Activated CD4-positive, CD25-positive, alpha-beta regulatory T cell treated with anti-CD3 and anti-CD28 coated beads, Interleukin-2, amount 50 U/mL, for 16 hours (primary cell): ENCODE measurements around the gene C11orf91.
"Not testable (repeated sequence)": the region's sequence is repeated elsewhere in the genome, so short reads cannot be mapped to it uniquely, and the experiment has no call there.

Source experiments
- DNase-seq: peaks from one replicate; pipeline ENCODE4 v3.0.0-alpha.2; 2020; ENCODE audit warnings: low read depth, low spot score

C11orf91 gene

DNA sequence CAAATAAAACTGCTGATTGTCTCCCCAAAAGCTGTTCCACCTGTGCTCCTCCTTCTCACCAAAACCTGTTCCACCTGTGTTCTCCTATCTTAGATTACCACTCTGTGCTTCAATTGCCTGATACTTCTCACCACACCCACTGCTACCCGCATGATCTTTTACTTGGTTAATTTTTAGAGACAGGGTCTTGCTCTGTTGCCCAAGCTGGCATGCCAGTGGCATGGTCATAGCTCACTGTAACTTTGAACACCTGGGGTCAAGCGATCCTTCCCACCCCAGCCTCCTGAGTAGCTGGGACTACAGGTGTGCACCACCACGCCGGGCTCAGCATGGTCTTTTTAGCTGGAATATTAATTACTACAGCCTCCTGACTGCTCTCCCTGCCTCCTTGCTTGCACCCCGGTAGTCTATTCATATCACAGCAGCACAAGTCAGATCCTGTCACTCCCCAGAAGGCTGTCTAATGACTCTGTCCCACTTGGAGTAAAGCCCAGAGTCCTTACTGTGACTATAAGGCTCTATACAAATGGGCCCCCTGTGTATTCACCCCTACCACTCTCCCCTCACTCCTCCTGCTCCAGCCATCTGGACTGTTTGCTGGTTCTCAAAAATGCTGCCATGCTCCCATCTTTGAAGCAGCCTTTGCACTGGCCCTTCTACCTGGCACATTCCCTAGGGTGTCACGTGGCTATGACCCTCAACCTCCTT, 3.5 kb downstream of the C11orf91 start:
- no peak for DNase-seq

DNA sequence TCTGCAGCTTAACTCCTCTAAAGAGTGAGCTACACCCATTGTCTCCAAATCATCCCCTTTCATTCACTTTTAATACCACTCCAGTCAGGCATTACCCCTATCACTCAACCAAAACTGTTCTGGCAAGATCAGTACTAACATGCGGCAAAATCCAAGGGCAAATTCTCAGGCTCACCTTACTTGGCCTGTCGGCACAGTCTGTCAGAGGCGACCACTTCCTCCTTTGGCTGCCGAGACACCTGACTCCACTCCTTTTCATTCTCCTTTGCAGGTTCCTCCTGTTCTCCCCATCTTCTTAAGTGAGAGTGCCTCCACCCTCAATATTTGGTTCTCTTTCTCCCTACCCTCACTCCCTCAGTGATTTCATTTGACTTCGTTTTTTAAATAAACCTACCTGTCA, 4.2 kb downstream of the C11orf91 start:
- DNase-seq = no peak

DNA sequence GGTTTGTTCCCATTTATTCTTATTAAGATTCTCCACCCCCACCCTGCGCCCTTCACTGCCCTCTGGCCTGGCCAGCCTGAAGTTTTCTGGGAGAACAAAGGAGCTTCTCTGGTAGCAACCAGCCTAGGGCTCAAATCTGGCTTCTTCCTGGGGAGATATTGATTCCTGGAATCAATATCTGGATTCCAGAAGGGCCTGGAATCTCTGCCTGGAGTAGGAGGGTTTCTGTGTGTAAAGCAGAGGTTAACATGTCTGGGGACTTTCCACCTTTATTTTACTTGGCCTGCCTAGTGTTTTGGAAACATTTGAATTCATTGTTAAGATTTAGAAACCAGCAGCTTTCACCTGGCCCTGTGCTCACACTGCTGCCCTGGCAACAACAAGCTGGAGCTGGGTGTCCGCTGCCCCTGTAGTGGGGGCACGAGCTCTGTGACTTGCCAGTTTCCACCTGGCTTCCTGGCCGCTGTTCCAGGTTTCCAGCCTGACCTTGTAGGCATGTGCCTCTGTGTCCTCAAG, 5.5 kb downstream of the C11orf91 start:
- no peak for DNase-seq

DNA sequence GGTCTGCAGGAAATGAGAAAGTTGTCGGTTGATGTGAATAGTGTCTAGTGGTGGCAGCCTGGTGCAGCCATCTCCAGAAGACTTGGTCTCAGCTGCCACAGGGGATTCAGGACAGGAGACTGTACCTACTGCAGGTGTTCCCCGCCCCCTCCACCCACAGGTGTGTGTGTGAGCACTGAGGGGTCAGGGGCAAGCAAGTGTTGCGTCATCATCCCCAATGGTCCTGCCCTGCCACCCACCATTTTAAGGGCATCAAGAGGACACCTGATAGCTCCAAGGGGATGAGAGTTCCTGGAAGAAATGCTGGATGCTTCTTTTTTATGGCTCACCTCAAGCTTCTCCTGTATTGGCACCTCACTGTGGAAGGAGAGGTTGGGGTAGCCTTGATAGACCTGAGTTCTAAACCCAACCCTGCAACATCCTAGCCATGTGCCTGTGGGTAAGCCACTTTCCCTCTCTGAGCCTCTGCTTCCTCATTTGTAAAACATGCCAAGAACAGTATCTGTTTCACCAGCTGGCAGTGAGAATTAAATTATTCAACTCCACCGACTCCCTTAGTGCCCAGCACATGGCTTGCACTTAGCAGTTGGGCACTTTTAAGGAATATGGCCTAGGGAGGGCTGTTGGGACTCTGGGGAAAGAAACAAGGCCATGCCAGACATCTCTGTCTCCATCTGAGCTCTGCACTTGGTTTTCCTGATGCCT, 6.1 kb downstream of the C11orf91 start:
- DNase-seq = no peak

DNA sequence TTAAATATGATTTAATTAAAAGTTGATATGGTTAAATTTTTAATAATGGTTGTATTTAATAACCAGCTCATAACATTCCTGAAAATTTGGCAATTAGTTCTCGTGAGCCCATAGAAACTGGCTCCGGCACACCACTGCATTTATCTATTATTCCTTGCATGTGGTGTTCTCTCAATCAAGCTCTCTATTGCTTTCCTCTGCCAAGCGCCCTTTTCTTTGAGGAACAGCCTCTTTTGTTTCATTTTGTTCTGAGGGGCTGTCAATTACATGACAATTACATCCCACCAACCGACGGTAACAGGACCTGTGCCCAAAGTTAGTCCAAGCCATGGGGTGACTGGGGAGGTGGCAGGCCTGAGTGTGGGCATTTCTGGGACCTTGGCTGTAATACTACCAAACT, 8.1 kb downstream of the C11orf91 start:
- DNase-seq = no peak

DNA sequence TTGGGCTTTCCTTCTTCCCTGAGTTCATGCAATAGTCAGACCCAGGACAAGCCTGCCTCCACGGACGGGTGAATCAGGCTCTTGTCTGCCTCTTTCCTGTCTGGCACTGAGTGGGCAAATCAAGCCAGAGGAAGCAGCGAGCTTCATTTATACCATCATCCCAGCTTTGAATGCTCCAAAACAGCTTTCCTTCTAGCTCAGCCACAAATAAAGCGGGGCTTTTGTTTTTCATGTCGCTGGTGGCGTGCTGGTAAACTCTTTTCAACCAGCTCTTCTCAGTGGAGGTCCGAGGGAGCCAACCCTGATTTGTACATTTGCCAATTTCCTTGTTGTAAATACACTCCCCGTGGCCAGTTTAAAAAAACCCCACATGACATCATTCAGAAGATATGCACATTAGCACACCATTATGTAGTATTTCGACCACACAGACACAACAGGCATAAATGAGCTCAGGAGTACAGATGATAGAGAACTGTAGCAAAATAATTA, 8.6 kb downstream of the C11orf91 start:
- no peak for DNase-seq

DNA sequence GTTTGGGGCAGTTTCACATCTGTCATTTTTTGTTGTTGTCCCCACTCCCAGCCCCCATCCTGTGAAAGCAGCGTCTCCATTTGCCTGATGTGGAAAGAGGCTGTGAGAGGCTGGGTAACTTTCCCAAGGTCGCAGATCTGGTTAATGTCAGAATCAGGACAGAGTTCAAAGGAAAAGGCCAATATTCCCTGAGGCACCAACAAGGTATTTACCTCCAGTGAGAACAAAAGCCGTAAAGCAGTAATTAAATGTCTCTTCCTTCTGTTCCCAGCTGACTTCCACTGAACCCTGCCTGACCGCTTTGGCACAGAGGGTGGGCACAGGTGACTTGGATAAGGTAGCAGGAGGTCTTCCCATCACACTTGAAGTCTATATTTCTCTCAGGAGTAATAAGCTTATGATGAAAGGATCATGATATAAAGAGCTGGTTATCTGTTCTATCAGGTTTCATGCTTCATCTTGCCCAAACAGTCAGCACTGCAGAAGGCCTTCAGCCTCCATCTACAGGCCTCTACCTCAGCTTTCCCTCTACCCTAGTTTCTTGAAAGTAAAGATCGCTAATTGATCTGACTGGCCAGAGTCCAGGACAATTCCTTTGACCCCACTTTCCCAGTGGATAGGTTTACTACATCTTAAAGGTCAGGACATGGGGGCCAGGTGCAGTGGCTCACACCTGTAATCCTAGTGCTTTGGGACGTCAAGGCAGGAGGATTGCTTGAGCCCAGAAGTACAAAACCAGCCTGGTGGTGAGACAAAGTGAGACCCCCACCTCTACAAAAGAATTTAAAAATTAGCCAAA, 9.4 kb downstream of the C11orf91 start:
- DNase-seq = no peak

DNA sequence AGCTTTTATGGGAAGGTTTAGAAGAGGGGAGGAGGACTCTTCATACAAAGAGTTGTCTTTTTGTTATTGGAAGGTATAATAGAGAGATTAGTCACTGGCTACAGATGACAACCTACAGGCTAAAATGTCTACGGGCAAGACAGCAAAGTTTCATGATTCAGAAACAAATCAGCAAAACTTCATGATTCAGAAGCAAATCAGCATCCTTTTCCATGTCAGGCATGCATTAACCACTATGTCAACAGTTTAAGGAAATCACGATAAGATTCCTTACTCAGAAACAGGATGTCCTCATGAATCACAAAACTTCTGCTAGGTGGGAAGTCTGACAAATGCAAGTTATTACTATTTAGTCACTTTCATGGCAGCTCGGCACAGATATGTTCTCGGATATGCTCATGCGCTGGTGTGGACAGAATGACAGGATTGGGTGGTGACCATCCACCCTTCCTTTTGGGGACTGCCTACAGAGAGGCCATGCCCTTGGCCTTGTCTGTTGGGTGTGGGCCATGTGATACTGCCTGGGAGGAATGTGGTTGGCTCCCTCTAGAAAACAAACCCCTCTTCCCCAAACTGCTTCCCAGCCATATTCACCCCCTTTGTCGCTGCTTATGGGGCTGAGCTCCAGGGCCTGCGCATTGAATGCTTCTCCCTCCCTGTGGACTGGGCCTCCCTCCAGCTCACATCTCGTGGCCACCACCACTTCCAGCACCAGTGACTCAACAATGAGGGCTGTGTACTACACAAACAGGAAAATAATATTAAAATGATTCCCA, 10.1 kb downstream of the C11orf91 start:
- no peak for DNase-seq

DNA sequence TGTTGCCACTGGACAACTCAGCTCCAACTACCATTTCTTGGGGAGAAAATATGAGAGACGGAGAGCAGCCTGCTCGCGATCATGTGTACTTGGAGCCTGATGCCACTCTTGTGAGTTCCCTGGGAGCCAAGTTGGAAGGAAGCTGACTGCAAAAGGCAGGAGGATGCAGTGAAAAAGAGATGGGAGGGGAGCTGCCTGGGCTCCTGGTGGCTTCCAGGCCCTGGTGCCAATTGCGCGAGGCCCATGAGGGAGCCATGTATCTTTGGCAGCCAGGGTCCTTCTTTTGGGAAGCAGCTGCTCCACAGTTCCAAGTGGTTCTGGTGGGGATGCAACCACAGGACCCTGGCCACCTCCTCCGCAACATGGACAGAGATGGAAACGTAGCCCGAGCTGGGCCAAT, 11.1 kb downstream of the C11orf91 start:
- no peak for DNase-seq

DNA sequence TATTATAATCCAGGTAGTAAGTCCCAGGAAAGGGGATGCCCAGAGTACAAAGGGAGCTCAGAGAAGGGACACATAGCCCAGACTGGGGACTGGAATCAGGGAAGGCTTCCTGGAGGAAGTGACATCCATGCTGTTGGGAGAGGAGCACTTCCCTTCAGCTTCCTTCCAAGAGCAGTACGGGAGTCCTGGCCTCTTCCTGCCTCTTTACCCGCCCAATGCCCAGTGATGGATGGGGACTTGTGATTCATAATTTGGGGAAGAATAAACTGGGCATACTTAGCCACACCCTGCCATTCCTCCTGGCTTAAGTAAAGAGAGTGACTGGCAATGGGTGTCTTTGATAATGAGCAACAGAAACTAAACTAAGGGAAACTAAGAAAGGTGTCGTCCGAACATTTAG, 11.5 kb downstream of the C11orf91 start:
- DNase-seq = no peak

DNA sequence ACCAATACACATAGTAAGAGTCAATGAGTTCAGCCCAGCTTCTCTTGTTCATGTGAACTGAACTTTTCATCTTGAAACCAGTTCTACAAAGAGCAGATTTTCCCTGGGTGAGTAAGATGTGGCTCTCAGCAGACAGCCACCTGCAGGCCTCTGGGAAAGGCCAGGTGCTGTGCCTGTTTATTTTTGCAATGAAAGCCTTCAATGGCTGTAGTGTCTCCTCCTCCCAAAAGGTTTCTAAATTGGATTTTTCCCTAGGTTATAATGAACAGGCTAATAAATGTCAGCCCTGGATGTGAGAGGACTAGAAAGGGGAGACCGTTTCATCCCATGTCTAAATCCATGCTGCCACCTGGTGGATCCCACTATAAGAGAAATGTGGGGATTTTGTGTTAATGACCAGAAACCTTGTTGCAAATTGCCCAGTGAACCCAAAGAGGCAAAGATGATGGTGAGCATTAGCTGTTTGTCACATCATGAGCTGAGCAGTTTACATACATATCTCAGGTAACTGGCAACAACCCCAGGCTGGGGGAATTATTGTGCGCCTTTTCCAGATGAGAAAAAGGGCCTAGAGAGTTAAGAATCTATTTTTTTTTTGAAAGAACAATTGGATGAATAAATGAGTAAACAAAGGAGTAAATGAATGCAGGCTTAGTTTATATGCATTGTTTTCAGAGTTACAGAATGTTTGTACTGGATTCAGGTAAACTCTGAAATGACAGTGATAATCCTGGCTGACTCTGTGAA, 12.7 kb downstream of the C11orf91 start:
- DNase-seq = no peak

DNA sequence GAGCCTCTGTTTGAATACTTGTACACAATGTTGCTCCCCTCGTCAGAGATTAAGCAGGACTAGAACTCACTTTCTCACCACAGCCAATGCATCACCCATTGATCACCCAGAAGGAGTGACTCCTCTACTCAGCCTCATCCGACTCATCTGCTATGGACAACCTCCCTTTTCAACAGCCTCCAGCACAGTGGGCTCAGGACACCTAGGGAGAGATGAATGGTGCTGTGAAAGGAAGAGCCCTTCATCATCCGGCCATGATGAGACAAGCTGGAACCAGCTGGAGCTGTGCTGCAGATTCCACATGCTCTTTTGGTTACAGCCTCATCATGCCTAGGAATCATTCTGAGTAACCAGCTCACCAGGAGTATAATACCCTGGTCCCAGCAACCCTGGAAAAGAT, 15.5 kb downstream of the C11orf91 start:
- DNase-seq = no peak

DNA sequence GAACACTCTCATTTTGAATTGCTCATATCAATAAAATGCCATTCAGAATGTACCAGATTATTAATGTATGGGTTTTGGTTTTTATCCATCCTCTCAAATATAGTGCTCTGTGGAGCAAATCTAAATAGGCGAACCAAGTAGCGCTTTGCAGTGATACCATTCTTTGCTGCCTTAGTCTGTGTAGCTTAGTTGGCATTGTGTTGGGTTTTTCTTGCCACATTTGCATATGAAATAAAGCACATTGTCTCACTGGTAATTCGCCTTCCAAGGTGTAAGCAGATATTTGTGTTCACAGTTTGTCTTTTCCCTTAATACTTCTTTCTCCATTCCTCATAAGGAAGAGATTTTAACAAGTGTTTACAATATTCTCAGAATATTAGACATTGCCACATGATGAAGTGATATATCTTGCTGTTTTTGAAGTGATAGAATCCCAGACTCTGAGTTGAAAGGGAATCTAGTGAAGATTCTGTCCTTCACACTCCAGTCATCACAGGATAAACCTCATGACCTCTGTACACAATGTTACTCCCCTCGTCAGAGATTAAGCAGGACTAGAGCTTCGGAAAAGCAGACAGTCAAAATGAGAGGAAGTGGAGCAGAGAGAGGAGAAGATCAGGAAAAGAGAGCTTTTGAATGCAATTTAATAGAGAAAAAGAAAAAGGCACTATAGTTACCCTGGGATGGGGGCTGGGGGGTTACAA, 16.5 kb downstream of the C11orf91 start:
- DNase-seq = no peak

DNA sequence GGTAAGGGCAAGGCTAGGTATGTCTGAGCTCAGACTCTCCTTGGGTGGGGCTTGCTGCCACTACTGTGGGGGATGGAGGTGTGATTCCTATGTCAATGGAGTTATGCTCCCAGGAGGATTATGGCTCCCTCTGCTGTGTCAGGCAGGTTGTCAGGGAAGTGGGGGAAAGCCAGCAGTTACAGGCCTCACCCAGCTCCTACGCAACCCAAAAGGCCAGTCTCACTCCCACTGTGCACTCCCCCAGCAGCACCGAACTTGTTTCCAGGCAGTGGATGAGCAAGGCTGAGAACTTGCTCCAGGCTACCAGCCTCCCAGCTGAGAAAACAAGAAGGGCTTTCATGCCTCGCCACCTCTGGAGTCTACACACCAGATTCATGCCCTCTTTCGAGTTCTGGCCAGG, 18.2 kb downstream of the C11orf91 start:
- no peak for DNase-seq

DNA sequence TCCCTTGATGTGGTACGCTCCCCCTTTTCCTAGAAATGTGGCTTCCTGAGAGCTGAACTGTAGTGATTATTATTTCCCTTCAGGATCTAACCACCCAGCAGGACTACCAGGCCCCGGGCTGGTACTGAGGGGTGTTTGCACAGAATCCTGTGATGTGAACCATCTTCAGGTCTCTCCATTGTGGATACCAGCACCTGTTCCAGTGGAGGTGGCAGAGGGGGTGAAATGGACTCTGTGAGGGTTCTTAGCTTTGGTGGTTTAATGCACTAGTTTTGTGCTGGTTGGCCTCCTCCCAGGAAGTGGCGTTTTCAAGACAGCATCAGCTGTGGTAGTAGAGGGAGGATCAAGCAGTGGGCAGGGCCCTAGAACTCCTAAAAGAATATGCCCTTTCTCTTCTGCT, 18.6 kb downstream of the C11orf91 start:
- DNase-seq = no peak

DNA sequence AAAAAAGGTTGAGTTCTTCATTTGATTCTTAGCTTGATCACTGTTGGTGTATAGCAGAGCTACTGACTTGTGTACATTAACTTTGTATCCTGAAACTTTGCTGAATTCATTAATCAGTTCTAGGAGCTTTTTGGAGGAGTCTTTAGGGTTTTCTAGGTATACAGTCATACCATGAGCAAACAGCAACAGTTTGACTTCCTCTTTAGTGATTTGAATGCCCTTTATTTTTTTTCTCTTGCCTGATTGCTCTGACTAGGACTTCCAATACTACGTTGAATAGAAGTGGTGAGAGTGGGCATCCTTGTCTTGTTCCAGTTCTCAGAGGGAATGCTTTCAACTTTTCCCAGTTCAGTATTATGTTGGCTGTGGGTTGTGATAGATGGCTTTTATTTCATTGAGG, 22.0 kb downstream of the C11orf91 start:
- not testable (repeated sequence) for DNase-seq

DNA sequence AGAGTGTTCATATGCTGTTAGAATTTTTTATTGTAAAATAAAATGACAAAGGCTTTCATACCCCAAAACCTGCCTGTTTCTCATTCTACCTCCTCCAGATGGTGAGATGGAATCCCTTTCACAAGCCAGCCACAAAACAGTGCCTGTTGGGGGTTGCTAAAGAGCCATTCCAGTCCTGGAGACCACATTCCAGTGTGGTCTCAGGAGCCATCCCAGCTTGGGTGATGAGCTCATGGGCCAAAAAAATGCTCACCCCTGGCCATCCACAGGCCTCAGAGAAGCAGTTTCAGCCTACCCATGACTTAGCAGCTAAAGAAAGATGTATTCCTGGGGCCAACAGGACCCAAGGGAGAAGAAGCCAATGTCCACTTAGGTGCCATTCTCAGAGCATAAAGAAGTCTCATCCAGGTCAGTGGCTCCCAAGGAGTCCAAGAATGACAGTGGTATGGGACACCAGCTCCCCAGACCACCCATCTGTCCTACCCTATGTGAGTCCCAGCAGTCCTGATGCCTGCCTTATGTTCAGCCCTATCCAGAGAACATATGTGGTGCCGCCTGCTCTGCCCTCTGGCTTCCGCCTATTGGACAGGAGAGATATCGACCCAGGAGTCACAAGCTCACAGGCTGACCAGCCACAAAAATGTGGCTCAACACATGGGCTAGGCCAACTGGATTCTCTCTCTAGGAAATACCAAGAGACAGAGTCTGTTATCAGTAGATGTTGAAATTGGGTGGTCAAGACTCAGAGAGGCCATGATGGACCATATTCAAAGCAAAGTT, 26.4 kb downstream of the C11orf91 start:
- DNase-seq = no peak

DNA sequence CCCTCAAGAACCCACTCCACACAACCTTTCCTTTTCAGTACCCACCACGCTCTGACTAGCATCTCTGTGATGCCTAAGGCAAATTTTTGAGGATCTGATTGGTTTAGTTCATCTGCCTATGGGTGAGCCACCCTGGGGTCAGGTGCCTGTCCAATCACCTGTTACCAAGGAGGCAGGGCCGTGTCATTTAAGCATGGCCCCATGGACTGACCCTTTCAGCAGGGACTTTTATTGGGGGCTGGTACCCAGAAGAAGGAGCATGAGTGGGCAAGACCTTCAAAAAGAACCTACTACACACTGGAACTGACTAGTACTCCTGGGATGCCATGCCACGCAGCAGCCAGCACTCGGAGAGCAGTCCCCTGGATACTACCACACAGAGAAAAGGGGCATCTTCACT, 28.4 kb downstream of the C11orf91 start:
- DNase-seq = no peak

DNA sequence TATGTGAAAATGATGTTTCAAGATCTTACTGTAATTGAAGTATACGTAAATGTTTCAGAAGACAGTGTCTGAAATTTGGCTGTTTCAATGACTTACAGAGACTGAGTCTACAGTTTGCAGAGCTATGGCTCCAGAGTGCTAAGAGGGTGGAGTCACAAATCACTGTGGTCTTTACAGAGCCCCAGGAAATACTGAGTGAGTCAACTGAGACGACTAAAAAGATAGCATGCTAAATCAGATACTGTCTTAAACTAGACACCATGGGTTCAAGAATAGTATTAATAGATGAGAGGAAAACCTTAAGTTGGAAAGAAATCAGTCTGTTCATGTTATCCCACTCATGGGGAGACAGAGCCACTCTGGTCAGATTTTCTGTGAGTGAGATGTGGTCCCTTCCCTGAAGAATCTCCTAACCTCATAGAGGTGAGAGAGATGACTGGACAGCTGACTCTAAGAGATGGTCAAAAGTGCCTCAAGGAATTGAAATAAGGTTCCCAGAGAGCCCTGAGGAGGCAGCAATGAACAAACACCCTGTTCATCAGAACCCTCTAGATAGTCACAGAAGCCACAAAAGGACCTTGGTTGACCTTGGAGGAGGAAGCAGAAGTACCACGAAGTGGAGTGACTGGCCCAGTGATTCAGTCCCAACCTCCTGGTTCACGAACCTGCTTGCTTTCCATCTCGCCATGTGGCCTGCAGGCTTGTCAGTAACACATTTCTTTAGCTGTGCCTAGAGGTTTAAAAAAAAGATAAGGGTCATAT, 30.2 kb downstream of the C11orf91 start:
- DNase-seq = no peak
